G401.6 (cell line): ENCODE data around the gene NGFR.
"Not testable (repeated sequence)": the region's sequence is repeated elsewhere in the genome, so short reads cannot be mapped to it uniquely, and the experiment has no call there.

Experiments used
- FAIRE-seq: peaks from 2 replicates; lab custom pipeline; 2012; peaks lifted over from hg19 to GRCh38; lab: Jason Lieb, UNC

NGFR gene

DNA sequence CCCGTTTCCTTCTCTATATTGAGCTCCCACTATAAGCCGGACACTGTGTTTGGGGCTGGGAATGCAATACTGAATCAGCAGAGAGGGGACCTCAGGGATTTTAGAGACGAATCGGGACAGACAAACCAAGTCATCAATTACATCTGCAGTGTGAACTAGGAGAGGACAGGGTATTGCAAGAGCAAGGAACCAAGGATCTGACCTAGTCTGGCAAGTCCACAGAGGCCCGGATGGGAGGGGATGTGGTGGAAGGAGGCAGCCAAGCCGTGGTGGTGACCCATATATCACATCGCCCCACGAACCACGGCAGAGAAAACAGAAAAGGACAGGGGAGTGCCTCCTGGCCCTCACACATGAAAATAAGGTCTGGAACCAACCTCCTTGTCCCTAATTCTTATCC, 52.5 kb downstream of the NGFR start:
- FAIRE-seq = no peak

GRCh38 chr17:49548051-49548505, 53.0 kb downstream of the NGFR start:
- FAIRE-seq = no peak

GRCh38 chr17:49548506-49549310, 53.6 kb downstream of the NGFR start:
- FAIRE-seq = no peak

DNA sequence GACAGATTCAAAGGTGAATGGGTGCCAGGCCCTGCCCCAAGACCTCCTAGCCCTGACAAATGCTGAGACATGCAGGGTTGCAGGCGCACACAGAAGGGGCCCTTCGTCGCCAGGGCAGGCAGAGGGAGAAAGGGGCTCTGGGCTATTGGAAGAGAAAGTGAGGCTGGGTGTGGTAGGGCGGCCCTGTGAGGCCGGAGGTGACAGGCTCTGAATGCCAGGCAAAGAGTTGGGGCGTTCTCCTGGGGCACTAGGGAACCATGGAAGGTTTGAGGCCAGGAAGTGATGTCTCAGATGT, 54.2 kb downstream of the NGFR start:
- FAIRE-seq = no peak

DNA sequence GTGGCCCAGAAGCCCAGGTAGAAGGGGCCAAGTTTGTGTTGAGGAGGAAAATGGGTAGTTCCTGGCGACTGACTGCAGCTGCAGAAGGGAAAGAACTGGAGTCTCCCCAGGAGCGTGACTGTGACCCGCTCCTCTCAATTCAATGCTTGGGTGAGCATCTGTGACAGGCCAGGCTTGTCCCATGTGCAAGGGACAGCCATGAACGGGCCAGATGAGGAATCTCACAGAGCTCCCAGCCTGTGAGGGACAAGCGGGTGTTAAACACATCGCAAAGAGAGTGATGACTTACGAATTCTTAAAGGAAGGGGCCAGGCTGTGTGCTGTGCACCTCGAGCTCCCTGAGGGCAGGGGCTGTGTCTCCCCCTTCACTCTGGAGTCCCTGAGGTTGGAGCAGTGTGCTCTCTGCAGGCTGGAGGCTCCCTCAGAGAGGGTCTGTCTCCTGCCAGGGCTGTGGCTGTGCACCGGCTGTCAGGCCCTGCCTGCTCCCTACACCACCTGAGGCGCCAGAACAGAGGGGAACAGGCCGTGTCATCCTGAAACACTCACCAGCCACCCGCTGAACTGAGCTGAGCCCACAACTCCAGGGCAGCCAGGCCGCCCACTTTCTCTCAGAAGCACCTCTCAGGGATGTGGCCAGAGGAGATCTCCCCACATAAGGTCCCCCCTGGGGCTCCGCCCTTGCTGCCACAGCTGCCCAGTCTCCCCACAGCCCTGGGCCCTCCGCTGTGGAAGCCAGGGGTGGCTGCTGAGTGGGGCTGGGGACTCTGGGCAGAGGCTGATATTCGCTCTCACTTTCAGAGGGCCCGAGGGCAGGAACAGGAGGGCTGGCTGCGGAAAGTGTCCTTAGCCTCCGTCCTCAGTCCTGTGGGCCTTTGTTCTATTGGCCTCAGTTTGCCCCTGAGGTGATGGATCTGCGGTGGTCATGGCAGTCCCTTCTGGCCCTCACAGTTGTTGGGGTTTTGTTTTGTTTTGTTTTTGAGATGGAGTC, 54.9 kb downstream of the NGFR start:
- FAIRE-seq = no peak

DNA sequence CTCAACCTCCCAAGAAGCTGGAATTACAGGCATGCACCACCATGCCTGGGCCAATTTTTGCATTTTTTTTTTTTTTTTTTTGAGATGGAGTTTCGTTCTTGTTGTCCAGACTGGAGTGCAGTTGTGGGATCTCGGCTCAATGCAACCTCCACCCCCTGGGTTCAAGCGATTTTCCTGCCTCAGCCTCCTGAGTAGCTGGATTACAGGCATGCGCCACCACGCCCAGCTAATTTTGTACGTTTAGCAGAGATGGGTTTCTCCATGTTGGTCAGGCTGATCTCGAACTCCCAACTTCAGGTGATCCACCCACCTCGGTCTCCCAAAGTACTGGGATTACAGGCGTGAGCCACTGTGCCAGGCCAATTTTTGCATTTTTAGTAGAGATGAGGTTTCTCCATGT, 55.7 kb downstream of the NGFR start:
- FAIRE-seq = not testable (repeated sequence)

GRCh38 chr17:49551221-49552069, 56.4 kb downstream of the NGFR start:
- no peak for FAIRE-seq

DNA sequence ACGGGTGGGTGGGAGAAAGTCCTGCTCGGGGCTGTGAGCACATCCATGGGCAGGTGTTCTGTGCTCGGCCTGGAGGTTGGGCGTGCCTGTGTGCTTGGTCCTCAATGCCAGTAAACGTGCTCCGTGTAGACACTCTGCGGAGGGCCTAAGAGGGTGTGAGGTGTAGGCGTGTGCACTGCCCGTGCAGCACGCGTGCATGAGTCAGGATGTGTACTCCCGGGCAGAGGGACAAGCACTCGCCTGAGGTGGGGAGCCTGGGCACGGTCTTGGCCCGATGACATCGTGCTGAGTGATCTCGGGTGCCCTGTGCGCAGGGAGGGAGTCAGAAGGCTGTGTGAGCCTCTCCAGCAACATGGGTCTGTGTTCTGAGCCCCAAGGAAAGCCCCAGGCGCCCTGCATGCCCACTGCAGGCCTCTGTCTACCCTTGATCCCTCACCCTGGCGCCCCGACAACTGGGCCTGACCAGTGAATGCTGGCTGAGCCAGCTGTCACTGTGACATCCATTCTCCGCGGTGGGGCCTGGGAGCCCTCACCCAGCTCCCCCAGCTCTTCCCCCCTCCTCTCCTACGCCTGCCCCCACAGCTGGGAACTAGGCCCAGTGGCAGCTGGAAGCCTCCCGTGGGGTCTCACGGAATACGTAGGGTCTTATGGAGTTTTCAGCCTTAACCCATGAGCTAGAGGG, 57.1 kb downstream of the NGFR start:
- no peak for FAIRE-seq

- no peak for FAIRE-seq
Observed at GRCh38 chr17:49553676-49554335, 58.7 kb downstream of the NGFR start.

GRCh38 chr17:49554694-49555494, 59.8 kb downstream of the NGFR start:
- no peak for FAIRE-seq

GRCh38 chr17:49555495-49556222, 60.6 kb downstream of the NGFR start:
- no peak for FAIRE-seq

DNA sequence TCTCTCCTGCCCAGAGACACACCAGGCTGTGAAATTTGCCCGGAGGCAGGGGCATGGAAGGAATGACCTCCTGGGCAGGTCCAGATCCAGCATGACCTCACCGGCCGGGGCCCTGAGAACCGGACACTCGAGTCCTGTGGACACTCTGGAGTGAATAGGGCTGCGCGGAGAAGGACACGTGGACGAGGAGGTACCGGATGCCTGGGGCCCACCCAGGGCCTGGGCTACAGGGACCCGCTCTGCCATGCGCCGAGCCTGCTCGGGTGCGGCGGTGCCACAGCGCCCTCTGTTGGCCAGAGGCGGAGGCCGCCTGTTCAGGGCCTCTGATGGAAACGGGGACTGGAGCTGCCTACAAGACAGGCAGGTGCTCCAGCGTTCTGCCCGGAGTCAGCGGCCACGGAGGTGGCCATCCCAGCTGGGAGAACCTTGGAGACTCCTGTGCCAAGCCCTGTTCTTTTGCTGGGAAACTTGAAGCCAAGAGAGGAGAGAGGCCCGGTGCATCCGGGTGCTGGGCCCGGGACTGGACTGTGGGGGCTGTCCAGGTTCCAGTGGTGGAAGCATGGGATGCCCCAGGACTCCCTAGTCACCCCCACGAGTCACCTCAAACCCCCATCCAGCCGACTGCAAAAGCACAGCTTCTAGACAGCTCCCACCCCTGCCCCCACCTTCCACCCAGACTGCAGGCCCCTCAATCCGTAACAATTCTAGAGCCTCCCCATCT, 61.3 kb downstream of the NGFR start:
- no peak for FAIRE-seq

DNA sequence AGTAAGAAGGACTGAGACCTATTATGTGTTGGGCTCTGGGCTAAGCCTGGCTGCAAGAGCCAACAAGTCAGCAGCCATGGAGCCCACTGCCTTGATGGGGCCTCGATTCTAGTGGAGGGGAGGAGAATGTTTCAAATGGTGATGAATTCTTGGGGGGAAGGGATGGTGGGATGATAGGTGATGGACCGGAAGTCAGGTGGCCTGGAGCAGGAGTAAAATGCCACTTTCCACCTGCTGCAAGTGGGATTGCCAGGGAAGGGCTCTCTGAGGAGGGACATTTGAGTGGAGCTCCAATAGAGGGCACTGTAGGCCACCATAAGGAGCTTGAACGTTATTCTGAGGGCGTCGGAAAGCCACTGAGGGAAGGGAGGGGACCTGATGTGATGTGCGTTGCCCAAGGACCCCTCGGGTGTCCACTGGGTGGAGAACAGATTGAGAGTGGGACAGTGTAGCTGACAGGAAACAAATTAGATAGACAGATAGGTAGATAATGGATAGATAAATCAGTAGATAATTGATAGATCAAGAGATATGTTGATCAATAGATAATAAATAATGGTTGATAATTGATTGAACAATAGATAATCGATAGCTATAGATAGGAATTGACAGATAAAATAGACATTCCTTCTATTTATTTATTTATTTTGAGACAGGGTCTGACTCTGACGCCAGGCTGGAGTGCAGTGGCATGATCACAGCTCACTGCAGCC, 62.4 kb downstream of the NGFR start:
- FAIRE-seq = no peak
